DMS79 treated with DMSO at 0.1 percent for 48 hours (cell line): ENCODE data around the gene ZNF322.

ENCODE experiments used
- DNase-seq: peaks from one replicate; lab custom pipeline; 2025; lab: John Stamatoyannopoulos, UW

The ZNF322 gene

DNA sequence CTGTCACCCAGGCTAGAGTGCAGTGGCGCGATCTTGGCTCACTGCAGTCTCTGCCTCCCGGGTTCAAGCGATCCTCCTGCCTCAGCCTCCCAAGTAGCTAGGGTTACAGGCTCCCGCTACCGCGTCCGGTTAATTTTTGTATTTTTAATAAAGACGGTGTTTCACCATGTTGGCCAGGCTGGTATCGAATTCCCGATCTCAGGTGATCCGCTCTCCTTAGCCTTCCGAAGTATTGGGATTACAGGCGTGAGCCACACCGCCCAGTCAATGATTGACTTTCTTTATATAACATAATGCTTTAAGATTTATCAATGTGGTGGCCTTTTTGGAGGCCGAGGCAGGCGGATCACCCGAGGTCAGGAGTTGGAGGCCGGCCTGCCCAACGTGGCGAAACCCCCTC is 70.6 kb downstream of the ZNF322 start:
- DNase-seq = no peak
